Peyer's patch (tissue), 4 donors: ENCODE data around the gene OR52E5. TPM values are rescaled to one million over a fixed set of nuclear protein-coding genes. Genes with fewer than 3 reads are reported as not detected.

Source experiments
- DNase-seq, 3 donors: peaks; one replicate each; pipeline ENCODE4 v3.0.0-alpha.2; 2017 to 2019
- H3K27ac ChIP-seq, 4 donors: fragments of 200-600 bp; sonication (generic); one replicate each; pipeline ENCODE4 v1.5.1; 2016 to 2019
- H3K27me3 ChIP-seq, 2 donors: fragments of 200-600 bp; sonication (generic); one replicate each; pipeline ENCODE4 v1.5.1; 2019
- H3K36me3 ChIP-seq, 3 donors: fragments of 200-600 bp; sonication (generic); one replicate each; pipeline ENCODE4 v1.5.1; 2016 to 2019
- H3K4me1 ChIP-seq, 4 donors: fragments of 200-600 bp; sonication (generic); one replicate each; pipeline ENCODE4 v1.5.1; 2016 to 2019
- H3K4me3 ChIP-seq, 4 donors: fragments of 200-600 bp; sonication (generic); 1 replicate in 3 of 4; 2 replicates in 1 of 4; pipeline ENCODE4 v1.5.1; 2016 to 2019; ENCODE audit warnings: mild to moderate bottlenecking in 1 of 4
- H3K9me3 ChIP-seq, 4 donors: fragments of 200-600 bp; sonication (generic); one replicate each; pipeline ENCODE4 v1.5.1; 2016 to 2019; ENCODE audit warnings: mild to moderate bottlenecking in 1 of 4
- POLR2A ChIP-seq, 2 donors: fragments of 450-650 bp; IDR thresholded peaks; one replicate each; pipeline ENCODE4 v1.5.1; 2017; ENCODE audit warnings: antibody characterized with exemption in 2 of 2, mild to moderate bottlenecking in 2 of 2, moderate library complexity in 2 of 2
- total RNA-seq, 4 donors: library from RNA; depleted of rRNA; stranded (reverse); fragments of >200 nt; gene quantifications; one replicate each; pipeline ENCODE4 v1.1.0, GENCODE V29; 2016
- TF ChIP-seq, protein P1 (sequence below), 6 experiments: fragments of 450-650 bp in 4 of 6; fragments of 200-600 bp in 2 of 6; sonication (generic) in 1 of 6; IDR thresholded peaks; one replicate each; pipeline ENCODE4 v1.5.1; 2017 to 2019; ENCODE audit warnings: antibody characterized with exemption in 6 of 6, mild to moderate bottlenecking in 3 of 6, moderate library complexity in 1 of 6

OR52E5 gene
- total RNA-seq, 4 donors from 2014 or later, result not detected

DNA sequence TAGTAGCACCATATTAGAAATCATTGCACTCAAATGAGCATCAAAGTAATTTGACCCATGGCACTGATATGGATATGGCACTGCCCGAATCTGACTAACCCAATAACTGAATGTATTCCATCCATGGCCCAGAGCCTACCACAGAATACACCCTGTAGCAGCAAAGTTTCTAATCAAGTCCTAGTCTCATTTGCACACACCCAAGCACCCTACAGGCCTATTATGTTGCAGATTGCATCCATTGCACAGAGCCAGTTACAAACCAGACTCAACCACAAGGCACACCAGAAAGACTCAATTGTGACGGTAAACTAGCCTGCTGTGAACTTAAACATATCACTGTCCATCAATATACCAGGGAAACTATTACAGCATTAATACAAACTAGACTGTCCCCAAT, 6.5 kb downstream of the OR52E5 start:
- TF ChIP-seq POLR2A (IDR thresholded peaks at IDR 0.05), result no peak
- TF ChIP-seq, protein P1, sequence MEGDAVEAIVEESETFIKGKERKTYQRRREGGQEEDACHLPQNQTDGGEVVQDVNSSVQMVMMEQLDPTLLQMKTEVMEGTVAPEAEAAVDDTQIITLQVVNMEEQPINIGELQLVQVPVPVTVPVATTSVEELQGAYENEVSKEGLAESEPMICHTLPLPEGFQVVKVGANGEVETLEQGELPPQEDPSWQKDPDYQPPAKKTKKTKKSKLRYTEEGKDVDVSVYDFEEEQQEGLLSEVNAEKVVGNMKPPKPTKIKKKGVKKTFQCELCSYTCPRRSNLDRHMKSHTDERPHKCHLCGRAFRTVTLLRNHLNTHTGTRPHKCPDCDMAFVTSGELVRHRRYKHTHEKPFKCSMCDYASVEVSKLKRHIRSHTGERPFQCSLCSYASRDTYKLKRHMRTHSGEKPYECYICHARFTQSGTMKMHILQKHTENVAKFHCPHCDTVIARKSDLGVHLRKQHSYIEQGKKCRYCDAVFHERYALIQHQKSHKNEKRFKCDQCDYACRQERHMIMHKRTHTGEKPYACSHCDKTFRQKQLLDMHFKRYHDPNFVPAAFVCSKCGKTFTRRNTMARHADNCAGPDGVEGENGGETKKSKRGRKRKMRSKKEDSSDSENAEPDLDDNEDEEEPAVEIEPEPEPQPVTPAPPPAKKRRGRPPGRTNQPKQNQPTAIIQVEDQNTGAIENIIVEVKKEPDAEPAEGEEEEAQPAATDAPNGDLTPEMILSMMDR (IDR thresholded peaks at IDR 0.05), result no peak
- Histone ChIP-seq H3K27me3 (no peaks in the 10 kb centered on the region), H3K36me3 (no peaks in the 10 kb centered on the region), H3K9me3 (no peaks in the 10 kb centered on the region), H3K4me3 (no peak overlapping the region), H3K4me1 (no peaks in the 10 kb centered on the region), H3K27ac (no peak overlapping the region)
- no peak for DNase-seq

DNA sequence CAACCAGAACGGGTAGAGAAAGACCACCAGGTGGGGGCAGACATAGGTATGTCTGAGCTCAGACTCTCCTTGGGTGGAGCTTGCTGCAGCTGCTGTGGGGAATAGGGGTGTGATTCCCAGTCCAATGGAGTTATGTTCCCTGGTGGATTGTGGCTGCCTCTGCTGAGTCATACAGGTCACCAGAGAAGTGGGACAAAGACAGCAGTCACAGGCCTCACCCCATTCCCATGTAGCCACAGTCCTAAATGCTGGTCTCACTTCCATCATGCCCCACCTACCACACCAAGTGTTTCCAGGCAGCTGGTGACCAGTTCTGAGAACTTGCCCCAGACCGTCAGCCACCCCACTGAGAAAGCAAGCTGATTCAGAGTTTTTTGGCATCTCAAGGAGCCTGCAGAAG, 17.5 kb downstream of the OR52E5 start:
- no peak for TF ChIP-seq POLR2A (IDR thresholded peaks at IDR 0.05)
- TF ChIP-seq, protein P1 (IDR thresholded peaks at IDR 0.05), result no peak
- H3K4me1 ChIP-seq, result no peaks in the 10 kb centered on the region

DNA sequence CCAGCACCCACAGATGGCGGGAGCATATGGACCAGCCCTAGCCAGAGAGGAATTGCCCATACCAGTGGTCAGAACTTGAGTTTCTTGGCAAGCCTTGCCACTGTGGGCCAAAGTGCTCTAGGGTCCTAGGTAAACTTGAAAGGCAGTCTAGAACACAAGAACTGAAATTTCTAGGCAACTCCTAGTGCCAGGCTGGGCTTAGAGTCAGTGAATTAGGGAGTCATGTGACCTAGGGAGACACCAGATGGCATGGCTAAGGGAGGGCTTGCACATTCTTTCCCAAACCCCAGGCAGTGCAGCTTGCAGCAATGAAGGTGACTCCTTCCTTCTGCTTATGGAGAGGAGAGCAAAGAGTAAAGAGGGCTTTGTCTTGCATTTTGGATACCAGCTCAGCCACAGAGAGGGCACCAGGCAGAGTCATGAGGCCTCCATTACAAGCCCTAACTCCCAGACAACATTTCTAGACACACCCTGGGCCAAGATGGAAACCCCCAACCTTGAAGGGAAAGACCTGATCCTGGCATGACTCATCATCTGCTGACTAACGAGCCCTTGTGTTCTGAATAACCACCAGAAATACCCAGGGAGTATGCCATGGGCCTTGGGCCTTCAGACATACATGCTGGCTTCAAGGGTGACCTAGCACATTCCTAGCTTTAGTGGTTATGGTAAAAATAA, 29.9 kb downstream of the OR52E5 start:
- Histone ChIP-seq H3K9me3 (no peaks in the 10 kb centered on the region), H3K4me1 (no peaks in the 10 kb centered on the region), H3K27ac (no peak overlapping the region), H3K27me3 (no peaks in the 10 kb centered on the region), H3K36me3 (no peaks in the 10 kb centered on the region), H3K4me3 (no peak overlapping the region)
- no peak for DNase-seq
- no peak for TF ChIP-seq POLR2A (IDR thresholded peaks at IDR 0.05)
- TF ChIP-seq, protein P1 (IDR thresholded peaks at IDR 0.05), result no peak

More for the DNA sequence above, 17.5 kb downstream of the OR52E5 start:
- Histone ChIP-seq H3K27me3 (no peaks in the 10 kb centered on the region), H3K36me3 (no peaks in the 10 kb centered on the region), H3K27ac (no peak overlapping the region), H3K4me3 (no peak overlapping the region), H3K9me3 (no peaks in the 10 kb centered on the region)
- DNase-seq, result no peak

DNA sequence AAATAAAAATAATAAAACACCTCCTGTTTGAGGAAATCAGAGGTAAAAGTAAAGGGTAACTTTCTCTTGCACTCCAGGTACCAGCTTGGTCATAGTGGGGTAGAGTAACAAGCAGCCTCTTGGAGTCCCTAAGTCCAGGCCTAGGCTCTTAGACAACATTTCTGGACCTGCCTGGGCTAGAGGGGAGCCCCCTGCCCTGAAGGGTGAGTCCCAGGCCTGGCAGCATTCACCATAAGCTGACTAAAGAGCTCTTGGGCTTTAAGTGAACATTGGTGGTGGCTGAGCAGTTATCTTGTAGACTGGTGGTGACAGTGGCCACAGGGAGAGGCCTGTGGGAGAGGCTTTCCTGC, 30.4 kb downstream of the OR52E5 start:
- Histone ChIP-seq H3K9me3 (no peaks in the 10 kb centered on the region), H3K27ac (no peak overlapping the region), H3K4me1 (no peaks in the 10 kb centered on the region), H3K27me3 (no peaks in the 10 kb centered on the region), H3K4me3 (no peak overlapping the region), H3K36me3 (no peaks in the 10 kb centered on the region)
- TF ChIP-seq, protein P1 (IDR thresholded peaks at IDR 0.05), result no peak
- TF ChIP-seq POLR2A (IDR thresholded peaks at IDR 0.05), result no peak
- DNase-seq, result no peak

DNA sequence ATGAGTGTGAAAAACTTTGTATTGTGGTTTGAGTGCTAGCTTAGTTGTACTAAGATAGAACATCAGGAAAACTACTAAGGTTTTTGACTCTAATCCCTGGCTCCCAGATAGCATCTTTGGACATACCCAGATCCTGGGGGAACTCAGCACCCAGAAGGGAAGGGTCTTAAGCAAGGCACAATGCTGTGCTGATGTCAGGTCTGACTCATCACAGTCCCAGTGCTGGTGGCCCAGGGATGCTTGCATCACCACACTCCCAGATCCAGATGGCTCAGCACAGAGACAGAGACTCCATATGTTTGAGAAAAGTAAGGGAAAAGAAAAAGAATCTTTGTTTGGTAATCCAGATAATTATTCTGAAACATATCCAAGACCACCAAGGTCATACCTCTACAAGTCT, 30.8 kb downstream of the OR52E5 start:
- Histone ChIP-seq H3K27ac (no peak overlapping the region), H3K27me3 (no peaks in the 10 kb centered on the region), H3K9me3 (no peaks in the 10 kb centered on the region), H3K4me1 (no peaks in the 10 kb centered on the region), H3K4me3 (no peak overlapping the region), H3K36me3 (no peaks in the 10 kb centered on the region)
- no peak for DNase-seq
- TF ChIP-seq POLR2A (IDR thresholded peaks at IDR 0.05), result no peak
- TF ChIP-seq, protein P1 (IDR thresholded peaks at IDR 0.05), result no peak

DNA sequence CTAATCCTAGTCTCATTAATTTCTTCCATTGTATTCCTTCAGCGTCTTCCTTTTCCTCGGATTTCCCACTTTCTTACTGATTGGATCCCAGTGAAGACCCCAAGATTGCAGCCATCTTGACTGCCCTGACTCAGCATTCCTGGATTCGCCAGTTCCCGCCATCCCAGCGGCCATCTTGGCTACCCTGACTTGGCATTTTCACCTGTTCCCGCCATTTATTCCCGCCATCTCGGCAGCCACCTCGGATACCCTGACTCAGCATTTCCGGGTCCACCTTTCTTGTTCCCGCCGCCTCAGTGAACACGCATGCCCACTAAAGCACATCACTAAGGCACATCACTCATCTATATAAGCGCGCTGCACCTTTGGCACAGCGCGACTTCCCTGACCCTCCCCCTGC, 35.3 kb downstream of the OR52E5 start:
- no peak for TF ChIP-seq POLR2A (IDR thresholded peaks at IDR 0.05)
- TF ChIP-seq, protein P1 (IDR thresholded peaks at IDR 0.05), result no peak
- DNase-seq, result no peak
- Histone ChIP-seq H3K4me1 (no peaks in the 10 kb centered on the region), H3K36me3 (no peaks in the 10 kb centered on the region), H3K4me3 (no peak overlapping the region), H3K9me3 (no peaks in the 10 kb centered on the region), H3K27ac (no peak overlapping the region), H3K27me3 (no peaks in the 10 kb centered on the region)
